HepG2 (cell line): Measurements from ENCODE around the gene TLCD3A. TPM values are rescaled to one million over a fixed set of nuclear protein-coding genes. Genes with fewer than 3 reads are reported as not detected.

Experiments
- ARID5B ChIP-seq: IDR thresholded peaks from 2 replicates; pipeline ENCODE4 v1.4.0; 2020; ENCODE audit warnings: mild to moderate bottlenecking, missing genetic modification reagents
- ETV6 ChIP-seq: sonication (generic); formaldehyde crosslinking; conservative IDR thresholded peaks from 2 replicates; pipeline ENCODE4 v1.4.0; 2020; ENCODE audit warnings: missing genetic modification reagents
- FOXC1 ChIP-seq: sonication (generic); formaldehyde crosslinking; IDR thresholded peaks from 2 replicates; pipeline ENCODE4 v1.8.0; 2022; ENCODE audit warnings: mild to moderate bottlenecking, missing genetic modification reagents, borderline replicate concordance
- GPBP1L1 ChIP-seq: sonication (generic); formaldehyde crosslinking; IDR thresholded peaks from 2 replicates; pipeline ENCODE4 v1.5.0; 2020; ENCODE audit warnings: mild to moderate bottlenecking, missing genetic modification reagents
- HNRNPL ChIP-seq: fragments of 200-400 bp; formaldehyde crosslinking; IDR thresholded peaks from 2 replicates; pipeline ENCODE4 v1.6.1; 2017; ENCODE audit warnings: mild to moderate bottlenecking, low read depth, low read length
- NFKB2 ChIP-seq: sonication (generic); formaldehyde crosslinking; IDR thresholded peaks from 2 replicates; pipeline ENCODE4 v1.4.0; 2020; ENCODE audit warnings: missing genetic modification reagents, borderline replicate concordance
- PRDM15 ChIP-seq: sonication (generic); formaldehyde crosslinking; IDR thresholded peaks from 2 replicates; pipeline ENCODE4 v1.4.0; 2020; ENCODE audit warnings: missing genetic modification reagents
- SRSF1 ChIP-seq: fragments of 200-400 bp; formaldehyde crosslinking; optimal IDR thresholded peaks from 2 replicates; pipeline ENCODE3; 2017; ENCODE audit warnings: mild to moderate bottlenecking, low read depth, low read length, moderate library complexity
- ZBTB44 ChIP-seq: sonication (generic); formaldehyde crosslinking; IDR thresholded peaks from 2 replicates; pipeline ENCODE4 v1.4.0; 2020; ENCODE audit warnings: missing genetic modification reagents
- ZFYVE20 ChIP-seq: sonication (generic); formaldehyde crosslinking; IDR thresholded peaks from 2 replicates; pipeline ENCODE4 v1.8.0; 2023; ENCODE audit warnings: low read depth, mild to moderate bottlenecking, moderate library complexity, missing genetic modification reagents, borderline replicate concordance
- ZNF10 ChIP-seq: sonication (generic); formaldehyde crosslinking; IDR thresholded peaks from 2 replicates; pipeline ENCODE4 v1.4.0; 2020; ENCODE audit warnings: mild to moderate bottlenecking, low read depth, missing genetic modification reagents, borderline replicate concordance
- ZNF574 ChIP-seq: sonication (generic); formaldehyde crosslinking; IDR thresholded peaks from 2 replicates; pipeline ENCODE4 v1.4.0; 2020; ENCODE audit warnings: missing genetic modification reagents
- ZNF788 ChIP-seq: sonication (generic); formaldehyde crosslinking; IDR thresholded peaks from 2 replicates; pipeline ENCODE4 v1.5.0; 2020; ENCODE audit warnings: mild to moderate bottlenecking, missing genetic modification reagents, borderline replicate concordance
- polyA plus RNA-seq, 8 experiments: library from polyadenylated mRNA; depleted of rRNA in 3 of 8; stranded (reverse) in 7 of 8; unstranded in 1 of 8; fragments of >200 nt; fragmentation: Illumina TruSeq in 4 of 8; extraction: Trizol in 4 of 8; gene quantifications; 2 replicates each; pipeline versions ENCODE4 v1.2.1 to v1.2.3, GENCODE V29; 2011 to 2016; ENCODE audit warnings: low read depth in 4 of 8, missing spikeins in 1 of 8, mixed read lengths in 1 of 8; ENCODE audit not compliant: insufficient read depth in 1 of 8
- total RNA-seq, 5 experiments: library from RNA; depleted of rRNA; stranded (reverse); fragments of >200 nt; fragmentation: Illumina TruSeq; extraction: Trizol; gene quantifications; 2 replicates each; pipeline ENCODE4 v1.2.3, GENCODE V29; 2016; ENCODE audit warnings: low read depth in 1 of 5

TLCD3A gene
- total and polyA plus RNA-seq, 2 of the 13 experiments (the other 11 are each of a cell fraction or from before 2014, with no cell fraction given): 25.2 to 46.6 TPM

- TF ChIP-seq GPBP1L1: no peak
- no peak for TF ChIP-seq ZNF10 (CRISPR knock-in tag)
- no peak for TF ChIP-seq ZFYVE20 (CRISPR knock-in tag)
- TF ChIP-seq PRDM15: no peak
- TF ChIP-seq FOXC1 (CRISPR knock-in tag): no peak; the same call in 1 of the 2 replicates
- peak; percentile 40 for TF ChIP-seq SRSF1
- TF ChIP-seq ZBTB44 (CRISPR knock-in tag): peak; percentile 77
- peak; percentile 84; the same call in 1 of the 2 replicates for TF ChIP-seq NFKB2
- TF ChIP-seq ETV6 (CRISPR knock-in tag): 0 out of 2 replicates have a peak, but pooled peaks have one; percentile 32
- 0 out of 2 replicates have a peak, but pooled peaks have one; percentile 57 for TF ChIP-seq HNRNPL
- peak; percentile 80 for TF ChIP-seq ARID5B (CRISPR knock-in tag)
- peak; percentile 99 for TF ChIP-seq ZNF788 (CRISPR knock-in tag)
- TF ChIP-seq ZNF574 (CRISPR knock-in tag): peak; percentile 95
These were observed 49.7 kb downstream of the TLCD3A start, which contains the start of the genes GLOD4 and MRM3 (continued) for GRCh38 chr17:781805-782731.
